KMS-11 (cell line): ENCODE data around the gene ARHGAP1.

ENCODE experiments used
- H2AFZ ChIP-seq: fragments of 200-600 bp; sonication (generic); 2 replicates; pipeline ENCODE4 v1.6.1; 2016; ENCODE audit warnings: antibody characterized with exemption, mixed run types, low read depth
- H3K27ac ChIP-seq: fragments of 200-600 bp; sonication (generic); 2 replicates; pipeline ENCODE4 v1.6.1; 2016; ENCODE audit warnings: mild to moderate bottlenecking, mixed run types
- H3K27me3 ChIP-seq: fragments of 200-600 bp; sonication (generic); 2 replicates; pipeline ENCODE4 v1.6.1; 2017; ENCODE audit warnings: mild to moderate bottlenecking, low read depth, mixed run types, moderate library complexity; ENCODE audit not compliant: insufficient read depth
- H3K36me3 ChIP-seq: fragments of 200-600 bp; sonication (generic); 2 replicates; pipeline ENCODE4 v1.6.1; 2017; ENCODE audit warnings: mild to moderate bottlenecking, mixed run types; ENCODE audit not compliant: insufficient read depth
- H3K4me1 ChIP-seq: fragments of 200-600 bp; sonication (generic); 2 replicates; pipeline ENCODE4 v1.6.1; 2016; ENCODE audit warnings: mild to moderate bottlenecking, low read depth, mixed run types; ENCODE audit not compliant: poor library complexity, severe bottlenecking
- H3K4me2 ChIP-seq: fragments of 200-600 bp; sonication (generic); 2 replicates; pipeline ENCODE4 v1.7.0; 2016; ENCODE audit warnings: mild to moderate bottlenecking, mixed run types
- H3K4me3 ChIP-seq: fragments of 200-600 bp; sonication (generic); IDR thresholded peaks from 2 replicates; pipeline ENCODE4 v1.6.1; 2017; ENCODE audit warnings: low read depth, low read length, mixed read lengths; ENCODE audit not compliant: insufficient read depth
- H3K79me2 ChIP-seq: fragments of 200-600 bp; sonication (generic); 2 replicates; pipeline ENCODE4 v1.6.1; 2016; ENCODE audit warnings: low read depth, mixed run types; ENCODE audit not compliant: insufficient read depth
- H3K9ac ChIP-seq: fragments of 200-600 bp; sonication (generic); 2 replicates; pipeline ENCODE4 v1.6.1; 2016; ENCODE audit warnings: mild to moderate bottlenecking, mixed run types
- H4K20me1 ChIP-seq: fragments of 200-600 bp; sonication (generic); 2 replicates; pipeline ENCODE4 v1.6.1; 2016; ENCODE audit warnings: mild to moderate bottlenecking, mixed run types; ENCODE audit not compliant: insufficient read depth
- CTCF ChIP-seq: fragments of 200-600 bp; sonication (generic); conservative IDR thresholded peaks from 2 replicates; pipeline ENCODE4 v1.6.1; 2017; ENCODE audit warnings: low read depth, mild to moderate bottlenecking, antibody characterized with exemption, low read length, moderate library complexity, mixed read lengths

The ARHGAP1 gene

GRCh38 chr11:46743693-46744339 is 43.4 kb upstream of the ARHGAP1 start:
- no peak for TF ChIP-seq CTCF
- H3K9ac ChIP-seq, result no peak overlapping the region
- peaks cover 10% of the 10 kb centered on the region; the same call in 1 of the 2 replicates for H3K36me3 ChIP-seq
- no peak overlapping the region for H3K27ac ChIP-seq
- no peaks in the 10 kb centered on the region for H3K27me3 ChIP-seq
- no peak overlapping the region for H2AFZ ChIP-seq
- H3K79me2 ChIP-seq, result no peaks in the 10 kb centered on the region
- no peak overlapping the region for H3K4me3 ChIP-seq
- H3K4me2 ChIP-seq, result no peak overlapping the region
- no peaks in the 10 kb centered on the region for H4K20me1 ChIP-seq
- no peaks in the 10 kb centered on the region for H3K4me1 ChIP-seq

DNA sequence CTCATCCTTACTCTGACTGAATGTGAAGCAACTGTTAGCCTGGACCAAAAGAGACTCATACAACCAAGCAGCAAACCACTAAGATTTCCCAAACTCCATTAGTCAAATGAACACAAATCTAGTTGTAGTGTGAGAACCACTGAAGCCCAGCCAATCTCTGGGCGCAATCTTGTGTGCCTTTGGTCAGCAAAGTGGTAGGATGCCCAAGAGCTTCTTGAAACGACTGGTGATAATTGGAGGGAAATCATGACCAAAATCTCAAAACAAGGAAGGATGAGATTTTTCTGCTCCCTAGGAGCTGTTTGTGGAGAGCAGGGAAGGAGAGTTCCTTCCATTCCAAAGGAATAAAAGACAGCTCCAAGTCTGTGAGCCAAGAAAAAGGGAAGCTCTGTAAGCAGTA is 42.6 kb upstream of the ARHGAP1 start:
- peaks cover 10% of the 10 kb centered on the region; the same call in 1 of the 2 replicates for H3K36me3 ChIP-seq
- H3K4me3 ChIP-seq, result no peak overlapping the region
- no peak for TF ChIP-seq CTCF
- H2AFZ ChIP-seq, result no peak overlapping the region
- H3K79me2 ChIP-seq, result no peaks in the 10 kb centered on the region
- H3K27ac ChIP-seq, result no peak overlapping the region
- H4K20me1 ChIP-seq, result no peaks in the 10 kb centered on the region
- H3K9ac ChIP-seq, result no peak overlapping the region
- no peaks in the 10 kb centered on the region for H3K27me3 ChIP-seq
- H3K4me1 ChIP-seq, result no peaks in the 10 kb centered on the region
- no peak overlapping the region for H3K4me2 ChIP-seq

GRCh38 chr11:46741600-46742484 is 41.4 kb upstream of the ARHGAP1 start:
- H3K36me3 ChIP-seq, result peaks cover 10% of the 10 kb centered on the region; the same call in 1 of the 2 replicates
- no peak for TF ChIP-seq CTCF
- H3K9ac ChIP-seq, result no peak overlapping the region
- H3K27me3 ChIP-seq, result no peaks in the 10 kb centered on the region
- H3K4me3 ChIP-seq, result no peak overlapping the region
- no peaks in the 10 kb centered on the region for H3K79me2 ChIP-seq
- no peaks in the 10 kb centered on the region for H4K20me1 ChIP-seq
- no peak overlapping the region for H3K4me2 ChIP-seq
- no peaks in the 10 kb centered on the region for H3K4me1 ChIP-seq
- no peak overlapping the region for H3K27ac ChIP-seq
- H2AFZ ChIP-seq, result no peak overlapping the region

DNA sequence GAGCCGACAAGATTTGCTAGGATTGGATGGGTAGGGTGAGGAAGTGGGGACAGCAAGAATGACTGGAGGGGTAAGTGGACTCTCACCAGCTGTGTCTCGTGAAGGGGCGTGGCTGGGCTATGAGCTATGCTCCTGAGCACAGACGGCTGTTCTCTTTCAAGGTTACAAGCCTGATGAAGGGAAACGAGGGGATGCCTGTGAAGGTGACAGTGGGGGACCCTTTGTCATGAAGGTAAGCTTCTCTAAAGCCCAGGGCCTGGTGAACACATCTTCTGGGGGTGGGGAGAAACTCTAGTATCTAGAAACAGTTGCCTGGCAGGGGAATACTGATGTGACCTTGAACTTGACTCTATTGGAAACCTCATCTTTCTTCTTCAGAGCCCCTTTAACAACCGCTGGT is 38.5 kb upstream of the ARHGAP1 start:
- H4K20me1 ChIP-seq, result no peaks in the 10 kb centered on the region
- no peak overlapping the region for H3K9ac ChIP-seq
- H3K36me3 ChIP-seq, result no peaks in the 10 kb centered on the region
- H3K79me2 ChIP-seq, result no peaks in the 10 kb centered on the region
- H2AFZ ChIP-seq, result no peak overlapping the region
- no peaks in the 10 kb centered on the region for H3K4me1 ChIP-seq
- no peak overlapping the region for H3K4me3 ChIP-seq
- H3K4me2 ChIP-seq, result no peak overlapping the region
- no peaks in the 10 kb centered on the region for H3K27me3 ChIP-seq
- TF ChIP-seq CTCF, result no peak
- no peak overlapping the region for H3K27ac ChIP-seq
